K562 (cell line): ENCODE measurements around the gene POLN. TPM values are rescaled to one million over a fixed set of nuclear protein-coding genes. Genes with fewer than 3 reads are reported as not detected.

Experiments used
- ATAC-seq: fragments of 200-7000 bp; cut with Tn5 transposase; 3 replicates; pipeline ENCODE4 v1.9.1; 2020; ENCODE audit warnings: moderate library complexity
- BruUV-seq: library from RNA; stranded (reverse); fragments of 400-500 nt; replicated peaks from 2 replicates; lab custom pipeline; 2021; lab: Mats Ljungman, UMichigan
- CTCF ChIA-PET: fragments of 300-600 bp; formaldehyde crosslinking; extraction: SDS; loops from one replicate; lab custom pipeline; 2021; ENCODE audit warnings: low intra/inter-chr PET ratio; lab: Yijun Ruan, JAX
- POLR2A ChIA-PET: fragments of 300-600, 350-650 bp; sonication (Branson Sonifier 250); formaldehyde crosslinking; extraction: SDS; loops from one replicate; lab custom pipeline; 2021; ENCODE audit warnings: antibody characterized with exemption, inconsistent platforms; lab: Yijun Ruan, JAX
- DNase-seq, 4 experiments: peaks; one replicate each; pipeline versions ENCODE4 v3.0.0 to v3.0.0-alpha.2; 2011 to 2018; ENCODE audit warnings: low spot score in 3 of 4, mixed read lengths in 3 of 4; ENCODE audit errors: extremely low read depth in 1 of 4
- FAIRE-seq: peaks from 2 replicates; lab custom pipeline; 2011; peaks lifted over from hg19 to GRCh38; lab: Jason Lieb, UNC
- H2AFZ ChIP-seq: 2 replicates; pipeline ENCODE4 v1.6.0; 2011; ENCODE audit warnings: low read depth, low read length, control low read depth, inconsistent platforms
- H3K27ac ChIP-seq: fragments of 200-600 bp; 3 replicates; pipeline ENCODE4 v1.8.0; 2011; ENCODE audit warnings: low read depth, mild to moderate bottlenecking, control low read depth, inconsistent platforms, low read length, moderate library complexity, mixed read lengths; ENCODE audit errors: extremely low read depth
- H3K27me3 ChIP-seq, 2 experiments: fragments of 300-600 bp in 1 of 2; 2 replicates in 1 of 2; 3 replicates in 1 of 2; pipeline versions ENCODE4 v1.6.0 to v1.8.0; 2011; ENCODE audit warnings: inconsistent platforms in 2 of 2, low read length in 2 of 2, mild to moderate bottlenecking in 1 of 2, mixed read lengths in 1 of 2, moderate library complexity in 1 of 2; ENCODE audit not compliant: control insufficient read depth in 2 of 2, insufficient read depth in 2 of 2
- H3K36me3 ChIP-seq: fragments of 300-600 bp; 3 replicates; pipeline ENCODE4 v1.8.0; 2011; ENCODE audit warnings: mild to moderate bottlenecking, low read length, inconsistent platforms; ENCODE audit not compliant: control insufficient read depth, insufficient read depth
- H3K4me1 ChIP-seq, 2 experiments: fragments of 200-600 bp in 1 of 2; replicated peaks in 1 of 2; 2 replicates in 1 of 2; 3 replicates in 1 of 2; pipeline versions ENCODE4 v1.5.1 to v1.8.0; 2011; ENCODE audit warnings: inconsistent platforms in 2 of 2, low read length in 2 of 2, mild to moderate bottlenecking in 1 of 2, mixed read lengths in 1 of 2, moderate library complexity in 1 of 2; ENCODE audit not compliant: control insufficient read depth in 2 of 2, insufficient read depth in 2 of 2
- H3K4me2 ChIP-seq: 2 replicates; pipeline ENCODE4 v1.6.1; 2011; ENCODE audit warnings: low read length, control low read depth, inconsistent platforms, mixed read lengths; ENCODE audit not compliant: insufficient read depth
- H3K4me3 ChIP-seq: fragments of 200-600 bp; sonication (generic), shearing (Covaris generic); 2 replicates; pipeline ENCODE4 v1.5.1; 2016; ENCODE audit warnings: control low read depth, inconsistent platforms
- H3K79me2 ChIP-seq: fragments of 200-600 bp; 3 replicates; pipeline ENCODE4 v1.8.0; 2011; ENCODE audit warnings: low read length, inconsistent platforms; ENCODE audit not compliant: control insufficient read depth, insufficient read depth
- H3K9ac ChIP-seq, 2 experiments: 2 replicates each; pipeline versions ENCODE4 v1.6.0 to v1.6.1; 2011; ENCODE audit warnings: low read depth in 2 of 2, low read length in 2 of 2, control low read depth in 1 of 2, inconsistent platforms in 1 of 2, mild to moderate bottlenecking in 1 of 2, mixed read lengths in 1 of 2; ENCODE audit not compliant: insufficient read depth in 1 of 2
- H3K9me1 ChIP-seq: one replicate; pipeline ENCODE4 v1.6.0; 2011; ENCODE audit warnings: inconsistent platforms, mild to moderate bottlenecking, low read length, moderate library complexity; ENCODE audit not compliant: control insufficient read depth, insufficient read depth
- H3K9me3 ChIP-seq: replicated peaks from 2 replicates; pipeline ENCODE4 v1.5.1; 2011; ENCODE audit warnings: low read depth, low read length, inconsistent platforms; ENCODE audit not compliant: control insufficient read depth, insufficient read depth
- H4K20me1 ChIP-seq: replicated peaks from 2 replicates; pipeline ENCODE4 v1.6.1; 2011; ENCODE audit warnings: low read length, inconsistent platforms, mixed read lengths; ENCODE audit not compliant: control insufficient read depth, insufficient read depth
- MCM3 ChIP-seq: fragments of 450-650 bp; IDR thresholded peaks from 2 replicates; pipeline ENCODE4 v1.6.1; 2016
- POLR2G ChIP-seq: fragments of 200-400 bp; formaldehyde crosslinking; IDR thresholded peaks from 2 replicates; pipeline ENCODE4 v1.6.1; 2017; ENCODE audit warnings: low read depth, mild to moderate bottlenecking, antibody characterized with exemption, low read length, moderate library complexity
- SPI1 ChIP-seq: IDR thresholded peaks from 2 replicates; pipeline ENCODE4 v1.6.1; 2011; ENCODE audit warnings: low read depth, low read length, control low read depth, borderline replicate concordance
- ZNF785 ChIP-seq: fragments of 250-450 bp; sonication (Bioruptor Pico); IDR thresholded peaks from 2 replicates; pipeline ENCODE4 v1.4.0; 2020; ENCODE audit warnings: mild to moderate bottlenecking
- WGBS: fragments of 100-300 bp; shearing (Covaris generic); methylation state at CpG from one replicate; pipeline ENCODE4 v1.1.6; 2016; ENCODE audit warnings: low coverage, mixed read lengths; ENCODE audit not compliant: insufficient coverage; ENCODE audit errors: missing lambda C conversion rate; 5-methylcytosine and 5-hydroxymethylcytosine counted together
- in situ Hi-C: fragments of 300-500 bp; cut with MboI; formaldehyde crosslinking; loops from 4 replicates; pipeline ENCODE4 v1.15.0; 2018; ENCODE audit warnings: inconsistent platforms, mixed read lengths
- intact Hi-C: fragments of 100-400 bp; cut with micrococcal nuclease; formaldehyde crosslinking; loops from 2 replicates; pipeline ENCODE4 v1.14.2; 2022
- polyA plus RNA-seq, 8 experiments: library from polyadenylated mRNA; depleted of rRNA in 4 of 8; stranded (reverse) in 5 of 8; unstranded in 3 of 8; fragments of >200 nt; fragmentation: Nextera tagmentation in 2 of 8; fragmentation: Illumina TruSeq in 1 of 8; extraction: Ambion mirVana in 2 of 8; extraction: Trizol in 1 of 8; gene quantifications; 2 replicates each; pipeline versions ENCODE4 v1.2.1 to v1.2.3, GENCODE V29; 2011 to 2014; ENCODE audit warnings: inconsistent platforms in 1 of 8, missing spikeins in 1 of 8
- total RNA-seq, 7 experiments: library from RNA; depleted of rRNA in 6 of 7; stranded (reverse); fragments of >200 nt in 6 of 7; fragmentation: Illumina TruSeq in 2 of 7; extraction: Trizol in 2 of 7; gene quantifications; 2 replicates each; pipeline versions ENCODE4 v1.2.1 to v1.2.3, GENCODE V29; 2011 to 2021; ENCODE audit warnings: low replicate concordance in 1 of 7
- TF ChIP-seq, protein P1 (sequence below): sonication (generic); formaldehyde crosslinking; IDR thresholded peaks from 2 replicates; pipeline ENCODE4 v1.9.0; 2022; ENCODE audit warnings: mild to moderate bottlenecking, missing genetic modification reagents

The POLN gene
- total and polyA plus RNA-seq, 9 of the 15 experiments (the other 6 are each of a cell fraction or from before 2014, with no cell fraction given): 0.08 to 0.91 (median 0.32) TPM

DNA sequence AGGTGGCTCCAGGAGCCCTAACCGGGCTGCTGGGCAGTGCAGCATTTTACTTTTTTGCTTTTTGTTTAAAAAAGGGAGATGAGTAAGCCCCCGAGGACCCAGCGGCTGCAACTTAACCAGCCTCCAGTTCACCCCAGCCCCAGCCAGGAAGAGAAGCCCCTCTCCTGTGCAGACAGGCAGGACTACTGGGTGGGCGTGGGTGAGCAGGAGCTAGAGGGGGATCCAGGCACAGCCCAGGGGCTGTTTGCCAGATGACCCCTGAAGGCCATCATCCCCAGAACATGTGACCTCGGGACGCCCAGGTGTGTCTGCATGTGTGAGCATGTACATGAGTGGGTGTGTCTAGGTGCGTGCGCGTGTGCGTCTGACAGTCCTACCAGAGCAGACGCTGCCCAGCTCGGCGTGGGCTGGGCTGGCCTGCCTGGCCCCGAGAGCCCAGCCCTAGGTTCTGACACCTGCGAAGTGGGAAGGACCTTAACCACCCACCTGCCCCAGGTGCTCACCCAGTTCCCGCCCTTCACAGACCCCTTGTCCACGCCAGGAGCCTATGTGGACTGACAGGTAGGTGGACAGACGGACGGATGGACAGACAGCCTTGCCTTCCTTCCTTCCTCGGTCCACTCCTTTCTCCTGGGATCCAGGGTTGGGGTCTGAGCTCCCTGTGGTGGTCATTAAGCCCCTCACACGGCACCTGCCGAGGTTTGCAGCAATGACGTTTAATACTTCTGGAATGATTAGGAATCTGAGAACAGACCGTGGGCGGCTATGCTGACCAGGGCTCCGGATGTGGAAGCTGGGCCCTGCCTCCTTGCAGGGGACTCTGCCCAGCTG, 7.8 kb upstream of the POLN start (continued):
- TF ChIP-seq MCM3: no peak

DNA sequence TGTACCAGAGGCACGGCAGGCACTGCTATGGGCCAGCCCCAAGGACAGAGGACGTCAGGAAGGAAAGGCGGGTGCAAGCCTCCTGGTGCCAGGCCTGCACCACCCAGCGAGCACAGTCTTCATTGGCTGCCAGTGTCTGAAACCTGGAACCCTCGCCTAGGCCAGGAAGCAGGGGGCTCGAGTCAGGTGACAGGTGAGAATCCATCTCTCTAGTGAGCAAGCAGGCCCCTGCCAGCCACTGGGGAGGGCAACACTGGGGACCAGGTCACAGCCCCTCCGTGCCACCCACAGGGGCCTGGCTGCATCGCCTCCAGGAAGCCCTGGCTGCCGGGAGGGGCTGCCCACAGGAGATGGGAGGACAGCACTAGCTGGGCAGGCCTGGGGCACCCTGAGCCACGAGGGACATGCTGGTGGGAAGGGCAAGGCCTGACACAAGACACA, 6.9 kb upstream of the POLN start:
- intact Hi-C loops: loop anchor here (10.0 kb wide), 1 partner anchor 166 kb away; the partner anchor contains the start of genes CFAP99 and ZFYVE28
- in situ Hi-C loops: no loop called here
- Histone ChIP-seq H3K4me1 (peaks cover 2 to 82% of the 10 kb centered on the region in 2 experiments; a peak in 3 of 5 replicates), H2AFZ (no peak overlapping the region)
- peak; percentile 19; the same call in 1 of the 2 replicates for TF ChIP-seq POLR2G
- no peak for TF ChIP-seq ZNF785 (CRISPR knock-in tag)
- TF ChIP-seq SPI1: no peak
- TF ChIP-seq, protein P1, sequence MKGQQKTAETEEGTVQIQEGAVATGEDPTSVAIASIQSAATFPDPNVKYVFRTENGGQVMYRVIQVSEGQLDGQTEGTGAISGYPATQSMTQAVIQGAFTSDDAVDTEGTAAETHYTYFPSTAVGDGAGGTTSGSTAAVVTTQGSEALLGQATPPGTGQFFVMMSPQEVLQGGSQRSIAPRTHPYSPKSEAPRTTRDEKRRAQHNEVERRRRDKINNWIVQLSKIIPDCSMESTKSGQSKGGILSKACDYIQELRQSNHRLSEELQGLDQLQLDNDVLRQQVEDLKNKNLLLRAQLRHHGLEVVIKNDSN (CRISPR knock-in tag): 0 out of 2 replicates have a peak, but pooled peaks have one; percentile 7
- TF ChIP-seq, all 486 proteins: peak for 2
- WGBS: 41% methylated on average over 9 of the region's 10 CpGs
- no peak for DNase-seq
- BruUV-seq: no TSS peak
- ATAC-seq: no peak
- Histone ChIP-seq H3K4me2 (no peak overlapping the region), H3K36me3 (no peaks in the 10 kb centered on the region), H3K9ac (no peak overlapping the region), H3K9me3 (no peaks in the 10 kb centered on the region), H3K27ac (no peak overlapping the region), H3K79me2 (no peaks in the 10 kb centered on the region), H3K27me3 (no peaks in the 10 kb centered on the region), H4K20me1 (no peaks in the 10 kb centered on the region; the same call in 1 of the 2 replicates), H3K9me1 (no peaks in the 10 kb centered on the region), H3K4me3 (no peak overlapping the region)
- ChIA-PET POLR2A (interaction anchor here (0.6 to 2.4 kb wide), 4 partner anchors 9 to 18 kb away, joined by 3 to 10 read pairs (median 8); partner anchors contain the start of gene MXD4), CTCF (no interaction called here)
- no peak for FAIRE-seq
